Measurements from ENCODE around the gene PTPRQ. TPM values are rescaled to one million over a fixed set of nuclear protein-coding genes. Genes with fewer than 3 reads are reported as not detected.
"Not testable (repeated sequence)": the region's sequence is repeated elsewhere in the genome, so short reads cannot be mapped to it uniquely, and the experiment has no call there.

PTPRQ gene
- total and polyA plus RNA-seq, 9 donors, result 0.36 to 2.0 (median 0.71) TPM

DNA sequence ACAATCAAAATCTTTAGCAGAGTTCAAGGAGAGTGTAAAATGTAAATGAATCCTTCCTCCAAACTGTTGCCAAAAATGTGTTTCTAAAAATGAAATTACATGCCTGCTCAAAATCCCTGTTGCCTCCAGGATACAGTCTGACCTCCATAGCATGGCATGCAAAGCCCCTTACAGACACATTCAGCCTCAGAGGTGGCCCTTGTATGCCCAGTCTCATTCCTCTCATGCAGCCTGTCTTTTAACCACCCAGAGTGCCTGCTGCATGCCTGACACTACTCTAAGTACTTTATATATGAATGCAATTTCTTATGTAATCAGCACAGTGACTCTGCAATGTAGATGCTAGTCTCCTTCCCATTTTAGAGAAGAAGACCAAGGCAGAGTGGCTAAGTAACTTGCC is 24.4 kb upstream of the PTPRQ start:
- Histone ChIP-seq H3K9me3 (replicated peaks; ENCODE audit: control insufficient read depth, low read depth, low read length) (no peaks in the 10 kb centered on the region), H3K4me3 (ENCODE audit: low read length) (no peak overlapping the region), H3K27me3 (ENCODE audit: control insufficient read depth, insufficient read depth, low read length) (no peaks in the 10 kb centered on the region), H3K4me1 (ENCODE audit: control insufficient read depth, insufficient read depth, low read length) (peaks cover 3% of the 10 kb centered on the region), H3K36me3 (ENCODE audit: control insufficient read depth, insufficient read depth, low read length) (no peaks in the 10 kb centered on the region), H3K27ac (ENCODE audit: low read length) (peak overlapping the region; percentile 53)
- DNase-seq, result peak; percentile 65

- H3K27me3 ChIP-seq (ENCODE audit: control insufficient read depth, insufficient read depth, low read length), result no peaks in the 10 kb centered on the region
- DNase-seq, result no peak
- no peaks in the 10 kb centered on the region for H3K36me3 ChIP-seq (ENCODE audit: control insufficient read depth, insufficient read depth, low read length)
- H3K4me1 ChIP-seq (ENCODE audit: control insufficient read depth, insufficient read depth, low read length), result peaks cover 3% of the 10 kb centered on the region
- no peaks in the 10 kb centered on the region for H3K9me3 ChIP-seq (replicated peaks; ENCODE audit: control insufficient read depth, low read depth, low read length)
- peak overlapping the region; percentile 53 for H3K27ac ChIP-seq (ENCODE audit: low read length)
- H3K4me3 ChIP-seq (ENCODE audit: low read length), result no peak overlapping the region
These were observed 24.0 kb upstream of the PTPRQ start for GRCh38 chr12:80420075-80420474.

DNA sequence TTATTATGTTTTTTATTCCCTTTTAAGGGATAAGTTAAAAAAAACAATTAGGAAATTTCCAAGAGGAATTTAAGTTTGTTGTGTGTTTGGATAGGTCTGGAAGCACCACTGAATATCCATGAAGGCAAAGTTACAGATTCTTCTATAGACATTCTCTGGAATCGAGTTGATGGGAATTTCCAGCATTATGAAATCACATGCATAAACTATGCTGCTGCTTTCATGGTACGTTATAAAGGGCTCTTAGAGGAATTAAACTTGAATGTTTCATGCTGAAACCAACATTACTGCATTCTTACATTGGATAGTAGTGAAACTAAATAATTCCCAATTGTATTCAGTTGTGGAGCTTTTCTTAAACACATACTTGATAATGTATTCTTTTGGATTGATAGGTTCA is 21.5 kb upstream of the PTPRQ start:
- Histone ChIP-seq H3K36me3 (ENCODE audit: control insufficient read depth, insufficient read depth, low read length) (no peaks in the 10 kb centered on the region), H3K27ac (ENCODE audit: low read length) (peak overlapping the region; percentile 49), H3K9me3 (replicated peaks; ENCODE audit: control insufficient read depth, low read depth, low read length) (no peaks in the 10 kb centered on the region), H3K27me3 (ENCODE audit: control insufficient read depth, insufficient read depth, low read length) (no peaks in the 10 kb centered on the region), H3K4me1 (ENCODE audit: control insufficient read depth, insufficient read depth, low read length) (peaks cover 3% of the 10 kb centered on the region), H3K4me3 (ENCODE audit: low read length) (no peak overlapping the region)
- 20% methylated on average over 1 of the region's 2 CpGs for WGBS (ENCODE audit: insufficient coverage)
- DNase-seq, result peak; percentile 61

DNA sequence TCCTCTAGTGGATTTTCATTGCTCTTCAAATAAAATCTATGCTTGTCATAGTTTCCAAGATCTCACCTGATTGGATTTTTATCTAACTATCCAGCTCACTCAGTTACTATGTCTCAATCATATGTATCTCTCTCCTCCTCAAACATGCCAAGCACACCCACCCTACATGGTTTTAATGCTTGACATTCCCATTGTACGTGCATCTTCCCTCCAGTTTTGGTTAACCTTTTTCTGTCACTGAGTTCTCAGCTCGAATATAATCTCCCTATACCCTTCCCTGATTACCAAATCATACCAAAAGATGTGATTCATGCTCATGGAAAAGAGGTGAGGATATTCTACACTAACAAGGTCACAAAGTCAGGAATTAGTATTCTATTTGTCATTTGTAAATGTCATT is 12.0 kb upstream of the PTPRQ start:
- no peak for DNase-seq
- Histone ChIP-seq H3K4me3 (ENCODE audit: low read length) (no peak overlapping the region), H3K4me1 (ENCODE audit: control insufficient read depth, insufficient read depth, low read length) (no peaks in the 10 kb centered on the region), H3K27me3 (ENCODE audit: control insufficient read depth, insufficient read depth, low read length) (no peaks in the 10 kb centered on the region), H3K27ac (ENCODE audit: low read length) (no peak overlapping the region), H3K36me3 (ENCODE audit: control insufficient read depth, insufficient read depth, low read length) (no peaks in the 10 kb centered on the region), H3K9me3 (replicated peaks; ENCODE audit: control insufficient read depth, low read depth, low read length) (no peaks in the 10 kb centered on the region)
- WGBS (ENCODE audit: insufficient coverage), result 83% methylated on average over 1 of the region's 2 CpGs

DNA sequence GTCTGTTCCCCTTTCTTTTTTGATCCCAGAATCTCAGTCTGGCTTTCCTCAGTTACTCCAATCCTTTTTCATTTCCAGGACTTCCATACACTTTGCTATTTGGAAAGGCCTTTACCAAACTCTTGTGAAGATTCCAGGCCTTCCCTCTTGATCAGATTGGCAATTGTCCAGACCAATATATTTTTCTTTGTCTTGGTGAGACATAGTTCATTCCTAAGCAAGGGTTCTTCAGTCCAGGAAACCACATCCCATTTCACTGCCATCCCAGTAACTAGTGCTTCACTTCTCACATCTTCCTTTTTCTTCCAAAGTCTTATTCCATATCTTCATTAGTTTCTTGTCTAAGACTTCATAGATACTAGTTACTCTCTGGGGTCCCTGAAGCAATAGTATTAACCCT is 2.1 kb upstream of the PTPRQ start:
- Histone ChIP-seq H3K27ac (ENCODE audit: low read length) (no peak overlapping the region), H3K27me3 (ENCODE audit: control insufficient read depth, insufficient read depth, low read length) (no peaks in the 10 kb centered on the region), H3K9me3 (replicated peaks; ENCODE audit: control insufficient read depth, low read depth, low read length) (no peaks in the 10 kb centered on the region), H3K36me3 (ENCODE audit: control insufficient read depth, insufficient read depth, low read length) (no peaks in the 10 kb centered on the region), H3K4me3 (ENCODE audit: low read length) (no peak overlapping the region), H3K4me1 (ENCODE audit: control insufficient read depth, insufficient read depth, low read length) (no peaks in the 10 kb centered on the region)
- no peak for DNase-seq

- 100% methylated on average over 1 of the region's 7 CpGs for WGBS (ENCODE audit: insufficient coverage)
- H3K9me3 ChIP-seq (replicated peaks; ENCODE audit: control insufficient read depth, low read depth, low read length), result no peaks in the 10 kb centered on the region
- no peaks in the 10 kb centered on the region for H3K36me3 ChIP-seq (ENCODE audit: control insufficient read depth, insufficient read depth, low read length)
- no peak for DNase-seq
- H3K4me1 ChIP-seq (ENCODE audit: control insufficient read depth, insufficient read depth, low read length), result no peaks in the 10 kb centered on the region
- H3K4me3 ChIP-seq (ENCODE audit: low read length), result no peak overlapping the region
- no peaks in the 10 kb centered on the region for H3K27me3 ChIP-seq (ENCODE audit: control insufficient read depth, insufficient read depth, low read length)
- no peak overlapping the region for H3K27ac ChIP-seq (ENCODE audit: low read length)
These were observed 1.4 kb upstream of the PTPRQ start for GRCh38 chr12:80442426-80443222.

DNA sequence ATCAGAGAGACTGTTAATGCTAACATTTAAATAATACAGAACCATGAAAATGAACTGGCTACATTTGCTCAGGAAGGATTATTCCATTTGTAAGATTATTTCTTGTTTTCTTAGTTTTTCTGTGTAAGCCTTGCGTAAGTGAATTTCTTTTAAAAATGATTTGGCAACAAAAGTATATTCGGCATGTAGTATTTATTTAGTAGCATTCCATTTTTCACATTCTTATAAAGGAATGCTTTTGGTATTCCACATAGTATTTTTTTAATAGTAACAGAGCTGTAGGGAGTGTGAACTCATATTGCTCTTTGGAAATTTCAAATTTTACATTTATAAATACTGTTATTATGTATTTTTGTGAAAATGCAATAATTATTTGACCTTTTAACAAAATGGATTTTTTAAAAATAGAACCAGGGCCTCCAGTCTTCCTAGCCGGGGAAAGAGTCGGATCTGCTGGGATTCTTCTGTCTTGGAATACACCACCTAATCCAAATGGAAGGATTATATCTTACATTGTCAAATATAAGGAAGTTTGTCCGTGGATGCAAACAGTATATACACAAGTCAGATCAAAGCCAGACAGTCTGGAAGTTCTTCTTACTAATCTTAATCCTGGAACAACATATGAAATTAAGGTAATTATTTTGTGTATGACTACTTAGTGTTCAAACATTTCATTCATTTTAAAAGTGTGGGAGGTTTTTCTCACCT is 1.2 kb downstream of the PTPRQ start:
- peak; percentile 19 for DNase-seq
- no peak overlapping the region for H3K27ac ChIP-seq (ENCODE audit: low read length)
- whole genome bisulfite sequencing (ENCODE audit: insufficient coverage), result no CpG with 5 or more reads among the region's 5 CpGs
- H3K27me3 ChIP-seq (ENCODE audit: control insufficient read depth, insufficient read depth, low read length), result no peaks in the 10 kb centered on the region
- H3K4me1 ChIP-seq (ENCODE audit: control insufficient read depth, insufficient read depth, low read length), result no peaks in the 10 kb centered on the region
- no peak overlapping the region for H3K4me3 ChIP-seq (ENCODE audit: low read length)
- no peaks in the 10 kb centered on the region for H3K9me3 ChIP-seq (replicated peaks; ENCODE audit: control insufficient read depth, low read depth, low read length)
- H3K36me3 ChIP-seq (ENCODE audit: control insufficient read depth, insufficient read depth, low read length), result no peaks in the 10 kb centered on the region

- no peak overlapping the region for H3K4me3 ChIP-seq (ENCODE audit: low read length)
- H3K9me3 ChIP-seq (replicated peaks; ENCODE audit: control insufficient read depth, low read depth, low read length), result no peaks in the 10 kb centered on the region
- WGBS (ENCODE audit: insufficient coverage), result no CpG with 5 or more reads among the region's 1 CpG
- no peaks in the 10 kb centered on the region for H3K4me1 ChIP-seq (ENCODE audit: control insufficient read depth, insufficient read depth, low read length)
- DNase-seq, result no peak
- no peaks in the 10 kb centered on the region for H3K27me3 ChIP-seq (ENCODE audit: control insufficient read depth, insufficient read depth, low read length)
- no peak overlapping the region for H3K27ac ChIP-seq (ENCODE audit: low read length)
- H3K36me3 ChIP-seq (ENCODE audit: control insufficient read depth, insufficient read depth, low read length), result no peaks in the 10 kb centered on the region
These were observed 12.5 kb downstream of the PTPRQ start for GRCh38 chr12:80456513-80456912.

DNA sequence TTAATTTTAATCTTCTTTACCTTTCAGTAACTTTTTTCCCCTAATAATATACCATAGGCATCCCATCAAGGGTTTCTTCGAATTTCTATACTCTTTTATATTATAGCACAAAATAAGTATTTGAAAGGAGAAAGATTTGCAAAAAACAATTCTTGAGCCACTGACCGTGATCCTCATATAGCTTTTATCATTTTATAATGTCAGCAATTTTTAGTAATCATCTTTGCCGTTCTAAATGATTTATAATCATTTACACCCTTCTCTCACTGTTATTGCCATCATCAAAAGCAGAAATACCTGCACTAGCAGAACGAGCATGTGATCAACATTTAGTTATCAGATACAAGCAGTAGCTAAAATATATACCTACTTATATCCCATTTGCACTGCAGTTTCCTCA is 16.9 kb downstream of the PTPRQ start:
- no peak for DNase-seq
- Histone ChIP-seq H3K27ac (ENCODE audit: low read length) (no peak overlapping the region), H3K36me3 (ENCODE audit: control insufficient read depth, insufficient read depth, low read length) (no peaks in the 10 kb centered on the region), H3K9me3 (replicated peaks; ENCODE audit: control insufficient read depth, low read depth, low read length) (no peaks in the 10 kb centered on the region), H3K27me3 (ENCODE audit: control insufficient read depth, insufficient read depth, low read length) (no peaks in the 10 kb centered on the region), H3K4me1 (ENCODE audit: control insufficient read depth, insufficient read depth, low read length) (no peaks in the 10 kb centered on the region), H3K4me3 (ENCODE audit: low read length) (no peak overlapping the region)
- 100% methylated on average over 2 of the region's 4 CpGs for WGBS (ENCODE audit: insufficient coverage)

GRCh38 chr12:80461851-80462250 is 17.8 kb downstream of the PTPRQ start:
- WGBS (ENCODE audit: insufficient coverage), result 76% methylated on average over 5 of the region's 18 CpGs
- H3K27me3 ChIP-seq (ENCODE audit: control insufficient read depth, insufficient read depth, low read length), result not testable (repeated sequence)

More at GRCh38 chr12:80461851-80462250, 17.8 kb downstream of the PTPRQ start:
- H3K4me1 ChIP-seq (ENCODE audit: control insufficient read depth, insufficient read depth, low read length); H3K36me3 ChIP-seq (ENCODE audit: control insufficient read depth, insufficient read depth, low read length); H3K4me3 ChIP-seq (ENCODE audit: low read length); H3K9me3 ChIP-seq (replicated peaks; ENCODE audit: control insufficient read depth, low read depth, low read length); H3K27ac ChIP-seq (ENCODE audit: low read length); DNase-seq: not testable (repeated sequence)
